Esophagus muscularis mucosa (tissue), 4 donors: Measurements from ENCODE around the gene RAF1.
A peak's percentile ranks its signal among the peaks of the same experiment; 100 is the strongest.

ENCODE experiments used
- CTCF ChIP-seq, 3 experiments: fragments of 200-600 bp in 2 of 3; fragments of 450-650 bp in 1 of 3; sonication (generic) in 2 of 3; IDR thresholded peaks; one replicate each; pipeline ENCODE4 v1.5.1; 2017 to 2019; ENCODE audit warnings: antibody characterized with exemption in 3 of 3, mild to moderate bottlenecking in 2 of 3, moderate library complexity in 1 of 3
- EP300 ChIP-seq: sonication (generic); formaldehyde crosslinking; IDR thresholded peaks from one replicate; pipeline ENCODE4 v1.6.1; 2017; ENCODE audit warnings: antibody characterized with exemption
- POLR2A ChIP-seq: fragments of 450-650 bp; IDR thresholded peaks from one replicate; pipeline ENCODE4 v1.6.1; 2017; ENCODE audit warnings: antibody characterized with exemption, moderate library complexity, mild to moderate bottlenecking, low read depth
- POLR2AphosphoS5 ChIP-seq, 2 donors: sonication (generic); formaldehyde crosslinking; IDR thresholded peaks; one replicate each; pipeline ENCODE4 v1.6.1; 2017; ENCODE audit warnings: antibody characterized with exemption in 2 of 2

DNA sequence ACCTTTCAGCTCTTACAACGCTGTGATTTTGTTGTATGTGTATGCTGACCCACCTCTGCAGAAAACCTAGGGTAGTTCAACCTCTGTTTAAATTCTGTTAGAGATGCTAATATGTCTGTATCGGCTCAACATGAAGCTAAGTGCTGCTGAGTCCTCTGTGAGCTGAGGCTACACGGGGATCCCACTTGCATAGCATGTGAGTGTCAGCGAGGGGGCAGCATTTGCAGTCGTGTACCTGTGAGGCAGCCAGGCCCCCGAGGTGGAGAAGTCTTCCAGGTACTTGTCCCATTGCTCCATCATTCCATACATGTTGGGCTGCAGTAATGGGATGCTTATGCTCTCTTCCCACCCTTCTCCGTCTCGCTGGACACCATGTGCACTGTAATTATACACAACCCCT lies 122.3 kb downstream of the RAF1 start:
- TF ChIP-seq CTCF (IDR thresholded peaks at IDR 0.05) (peak in 1 of 3 experiments; percentile 21), POLR2A (no peak), POLR2AphosphoS5 (IDR thresholded peaks at IDR 0.05) (no peak), EP300 (no peak)
